Astrocyte of the hippocampus (primary cell): ENCODE data around the gene PBX1.

Source experiments
- DNase-seq: peaks from one replicate; pipeline ENCODE4 v3.0.0; 2011; ENCODE audit warnings: low read depth, low spot score

Gene PBX1

GRCh38 chr1:164806531-164806930 lies 247.5 kb downstream of the PBX1 start:
- no peak for DNase-seq

GRCh38 chr1:164813776-164814175 lies 254.8 kb downstream of the PBX1 start:
- DNase-seq = no peak

GRCh38 chr1:164821648-164822047 lies 262.7 kb downstream of the PBX1 start:
- DNase-seq = no peak

- peak; percentile 87 for DNase-seq
Observed at GRCh38 chr1:164823486-164824279, 264.7 kb downstream of the PBX1 start.

GRCh38 chr1:164824542-164824941 lies 265.6 kb downstream of the PBX1 start:
- no peak for DNase-seq

GRCh38 chr1:164830628-164831027 lies 271.6 kb downstream of the PBX1 start:
- DNase-seq = no peak

GRCh38 chr1:164834641-164835040 lies 275.7 kb downstream of the PBX1 start:
- DNase-seq = no peak

GRCh38 chr1:164836614-164837018 lies 277.6 kb downstream of the PBX1 start:
- peak; percentile 22 for DNase-seq

GRCh38 chr1:164838786-164839185 lies 279.8 kb downstream of the PBX1 start:
- DNase-seq = no peak

GRCh38 chr1:164840936-164841335 lies 282.0 kb downstream of the PBX1 start:
- DNase-seq = no peak

GRCh38 chr1:164841702-164842465 lies 282.9 kb downstream of the PBX1 start:
- DNase-seq = no peak

GRCh38 chr1:164842870-164843269 lies 283.9 kb downstream of the PBX1 start:
- no peak for DNase-seq

- DNase-seq = no peak
Observed at GRCh38 chr1:164843743-164844500, 284.9 kb downstream of the PBX1 start.

- DNase-seq = no peak
Observed at GRCh38 chr1:164846731-164847691, 288.0 kb downstream of the PBX1 start.

GRCh38 chr1:164853146-164853545 lies 294.2 kb downstream of the PBX1 start:
- DNase-seq = no peak

GRCh38 chr1:164855716-164856329 lies 296.8 kb downstream of the PBX1 start:
- no peak for DNase-seq

- DNase-seq = no peak
Observed at GRCh38 chr1:164856381-164856780, 297.4 kb downstream of the PBX1 start.

- DNase-seq = no peak
Observed at GRCh38 chr1:164857439-164857838, 298.5 kb downstream of the PBX1 start.

- DNase-seq = peak; percentile 66
Observed at GRCh38 chr1:164858096-164858632, 299.2 kb downstream of the PBX1 start.

- DNase-seq = no peak
Observed at GRCh38 chr1:164861632-164862031, 302.6 kb downstream of the PBX1 start.
